HG03460 (cell line): Measurements from ENCODE around the gene HACD4.
A peak's percentile ranks its signal among the peaks of the same experiment; 100 is the strongest.
"Not testable (repeated sequence)": the region's sequence is repeated elsewhere in the genome, so short reads cannot be mapped to it uniquely, and the experiment has no call there.

Experiments
- ATAC-seq: cut with Tn5 transposase; IDR thresholded peaks from one replicate; pipeline ENCODE4 v1.9.1; 2021; ENCODE audit not compliant: unreplicated experiment

HACD4 gene

GRCh38 chr9:21016701-21017491 is 14.5 kb downstream of the HACD4 start:
- ATAC-seq, result no peak

- ATAC-seq, result no peak
Measured at GRCh38 chr9:21015995-21016394, 15.4 kb downstream of the HACD4 start.

- no peak for ATAC-seq
Measured at GRCh38 chr9:21015129-21015815, 16.2 kb downstream of the HACD4 start.

GRCh38 chr9:21002040-21002439 is 29.4 kb downstream of the HACD4 start:
- no peak for ATAC-seq

- no peak for ATAC-seq
Measured at GRCh38 chr9:21001581-21001980, 29.9 kb downstream of the HACD4 start.

GRCh38 chr9:20997503-20998076 is 33.9 kb downstream of the HACD4 start:
- peak; percentile 66 for ATAC-seq

- ATAC-seq, result peak; percentile 82
Measured at GRCh38 chr9:20996809-20997208, 34.6 kb downstream of the HACD4 start.

GRCh38 chr9:20995616-20996015 is 35.8 kb downstream of the HACD4 start:
- ATAC-seq, result no peak

- ATAC-seq, result no peak
Measured at GRCh38 chr9:20994486-20994885, 37.0 kb downstream of the HACD4 start.

GRCh38 chr9:20990867-20991266 is 40.6 kb downstream of the HACD4 start:
- no peak for ATAC-seq

GRCh38 chr9:20989923-20990341 is 41.5 kb downstream of the HACD4 start:
- no peak for ATAC-seq

- ATAC-seq, result no peak
Measured at GRCh38 chr9:20988671-20989315, 42.6 kb downstream of the HACD4 start.

- no peak for ATAC-seq
Measured at GRCh38 chr9:20988061-20988460, 43.4 kb downstream of the HACD4 start.

GRCh38 chr9:20987521-20987920 is 43.9 kb downstream of the HACD4 start:
- ATAC-seq, result no peak

GRCh38 chr9:20985851-20986600 is 45.4 kb downstream of the HACD4 start:
- no peak for ATAC-seq

GRCh38 chr9:20984506-20984905 is 46.9 kb downstream of the HACD4 start:
- no peak for ATAC-seq

- no peak for ATAC-seq
Measured at GRCh38 chr9:20981486-20981885, 50.0 kb downstream of the HACD4 start.

- ATAC-seq, result peak; percentile 70
Measured at GRCh38 chr9:20980832-20981455, 50.5 kb downstream of the HACD4 start.

GRCh38 chr9:20978249-20978648 is 53.2 kb downstream of the HACD4 start:
- no peak for ATAC-seq

GRCh38 chr9:20974191-20974938 is 57.1 kb downstream of the HACD4 start:
- not testable (repeated sequence) for ATAC-seq
